HG02884 (cell line): Measurements from ENCODE around the gene TRIM67.

Source experiments
- ATAC-seq: cut with Tn5 transposase; IDR thresholded peaks from one replicate; pipeline ENCODE4 v1.9.1; 2021; ENCODE audit warnings: mild to moderate bottlenecking, moderate library complexity; ENCODE audit not compliant: unreplicated experiment

The TRIM67 gene

DNA sequence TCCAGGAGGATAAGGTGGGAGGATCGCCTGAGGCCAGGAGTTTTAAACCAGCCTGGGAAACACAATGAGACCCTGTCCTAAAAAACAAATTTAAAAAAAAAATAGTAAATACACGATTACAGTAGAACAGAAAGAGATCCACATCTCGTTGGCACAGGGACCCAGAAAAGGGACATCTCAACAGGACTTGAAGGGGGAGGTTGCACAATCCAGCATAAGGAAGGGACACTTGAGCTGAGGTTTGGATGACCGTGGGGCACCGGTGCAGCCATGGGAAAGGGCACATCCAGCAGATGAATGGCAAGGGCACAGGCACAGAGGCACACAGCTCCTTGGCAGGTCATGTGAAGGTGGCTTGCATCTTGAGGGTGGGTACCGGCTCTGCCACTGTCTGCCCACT is 20.5 kb downstream of the TRIM67 start:
- ATAC-seq, result no peak

- ATAC-seq, result no peak
Observed at GRCh38 chr1:231183639-231184590, 22.1 kb downstream of the TRIM67 start.

- no peak for ATAC-seq
Observed at GRCh38 chr1:231184891-231185290, 23.0 kb downstream of the TRIM67 start.

DNA sequence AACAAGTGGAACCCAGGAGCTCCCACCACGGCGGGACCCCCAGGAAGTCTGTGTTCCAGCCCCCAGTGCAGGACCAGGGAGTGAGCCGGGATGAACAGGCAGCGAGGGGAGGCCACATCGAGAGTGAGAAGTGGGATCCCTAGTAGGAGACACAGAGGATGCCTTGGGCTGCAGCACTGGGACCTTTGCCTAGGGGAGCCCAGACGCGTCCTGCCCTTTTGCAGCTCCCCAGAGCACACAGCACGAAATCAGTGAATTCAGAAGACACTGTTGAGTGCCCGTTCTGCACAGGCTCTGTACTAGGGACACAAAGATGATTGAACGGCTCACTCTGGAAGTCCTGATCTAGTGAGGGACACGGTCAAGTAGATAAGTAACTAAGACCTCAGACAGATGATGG is 23.5 kb downstream of the TRIM67 start:
- ATAC-seq, result no peak

DNA sequence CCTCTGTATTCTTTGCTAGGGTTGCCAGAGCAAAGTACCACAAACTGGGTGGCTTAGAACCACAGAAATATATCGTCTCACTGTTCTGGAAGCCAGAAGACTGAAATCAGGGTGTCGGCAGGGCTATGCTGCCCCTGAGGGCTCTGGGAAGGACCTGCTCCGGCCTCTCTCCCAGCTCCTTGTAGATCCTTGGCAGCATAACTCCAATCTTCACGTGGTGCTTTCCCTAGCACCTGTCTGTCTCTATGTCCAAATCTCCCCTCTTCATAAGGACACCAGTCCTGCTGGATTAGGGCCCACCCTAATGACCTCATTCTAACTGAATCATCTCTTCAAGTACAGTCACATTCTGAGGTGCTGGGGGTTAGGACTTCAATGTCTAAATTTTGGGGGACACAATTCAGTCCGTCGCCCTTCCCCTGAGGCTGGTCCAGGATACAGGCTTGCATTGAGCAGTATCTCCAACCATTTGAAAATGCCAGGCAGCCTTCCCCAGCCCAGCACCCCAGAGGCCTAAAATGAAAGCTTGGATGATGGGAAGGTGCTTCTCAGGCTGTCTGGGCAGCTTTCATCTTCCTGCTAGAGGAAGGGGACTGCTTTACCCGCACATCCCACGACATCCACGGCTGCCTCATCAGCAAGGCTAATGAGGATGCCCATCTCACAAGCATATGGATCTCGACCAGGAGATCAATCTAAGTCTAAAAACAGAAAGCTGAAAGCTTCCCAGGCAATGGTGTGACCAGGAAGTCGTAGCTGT is 24.7 kb downstream of the TRIM67 start:
- ATAC-seq, result no peak

- ATAC-seq, result no peak
Observed at GRCh38 chr1:231187571-231187970, 25.7 kb downstream of the TRIM67 start.

DNA sequence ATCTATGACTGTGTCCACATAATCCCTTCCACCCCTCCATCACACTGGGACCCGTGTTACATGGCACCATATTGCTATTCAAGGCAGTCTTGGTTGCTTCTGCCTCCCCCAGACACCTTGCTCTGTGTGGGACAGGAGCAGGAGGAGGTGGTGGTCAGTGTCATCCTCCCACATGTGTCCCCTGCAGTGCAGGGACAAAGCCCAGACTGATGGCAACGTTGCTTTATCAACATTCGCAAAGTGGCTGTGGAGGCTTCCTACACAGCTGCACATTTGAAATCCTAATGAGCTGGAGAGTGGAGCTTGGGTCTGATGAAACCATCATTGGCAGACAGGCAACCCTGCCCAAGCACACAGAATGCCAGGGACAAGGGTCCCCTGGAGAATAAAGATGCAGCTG is 26.2 kb downstream of the TRIM67 start:
- no peak for ATAC-seq

GRCh38 chr1:231188768-231189167 is 26.9 kb downstream of the TRIM67 start:
- no peak for ATAC-seq

- ATAC-seq, result no peak
Observed at GRCh38 chr1:231189683-231190270, 27.9 kb downstream of the TRIM67 start.

GRCh38 chr1:231190456-231190855 is 28.6 kb downstream of the TRIM67 start:
- no peak for ATAC-seq

DNA sequence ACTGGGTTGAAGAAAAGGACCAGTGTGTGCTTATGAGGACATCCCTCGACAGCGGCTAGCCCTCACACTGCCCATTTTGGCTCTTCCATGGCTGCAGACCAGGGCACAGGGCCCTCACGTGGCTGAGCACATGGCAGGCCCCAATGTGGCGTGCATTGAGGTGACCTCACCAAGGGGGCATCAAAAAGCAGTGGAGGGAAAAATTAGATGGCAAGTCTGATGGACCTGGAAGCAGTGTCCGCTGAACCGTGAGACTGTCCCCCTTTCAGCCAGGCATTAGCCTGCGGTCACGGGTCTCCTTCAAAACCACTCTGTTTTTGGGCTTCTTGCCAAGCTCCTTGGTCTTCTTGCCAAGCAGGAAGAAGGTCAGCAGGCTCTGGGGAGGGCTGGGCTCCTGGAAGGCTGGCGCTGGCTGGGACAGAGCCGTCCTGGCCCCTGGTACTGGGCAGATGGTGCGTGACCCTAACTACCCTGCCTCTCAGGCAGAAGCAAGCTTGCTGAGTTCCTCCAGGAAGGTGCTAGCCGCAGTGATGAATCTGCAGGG is 30.8 kb downstream of the TRIM67 start:
- ATAC-seq, result no peak

DNA sequence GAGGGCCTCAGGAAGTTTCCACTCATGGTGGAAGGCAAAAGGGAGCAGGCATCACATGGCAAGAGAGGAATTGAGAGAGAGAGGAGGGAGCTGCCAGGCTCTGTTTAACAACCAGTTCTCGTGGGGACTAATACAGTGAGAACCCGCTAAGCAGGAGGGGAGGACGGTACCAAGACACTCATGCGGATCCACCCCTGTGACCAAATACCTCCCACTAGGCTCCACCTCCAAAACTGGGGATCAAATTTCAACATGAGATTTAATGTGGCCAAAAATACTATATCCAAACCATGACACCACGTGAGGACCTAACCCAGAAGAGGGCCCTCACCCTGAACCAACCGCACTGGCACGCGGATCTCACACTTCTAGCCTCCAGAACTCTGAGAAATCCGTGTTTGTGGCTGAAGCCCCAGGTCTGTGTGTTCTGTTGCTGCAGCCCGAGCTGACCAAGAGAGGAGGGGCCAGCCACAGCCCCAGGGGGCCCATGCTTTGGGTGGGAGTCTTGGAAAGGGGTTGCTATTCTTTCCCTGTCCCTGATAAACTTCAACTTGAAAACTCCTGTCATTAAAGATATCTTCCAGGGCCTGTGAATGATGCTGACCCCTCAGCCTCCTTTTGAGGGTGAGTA is 32.0 kb downstream of the TRIM67 start:
- no peak for ATAC-seq

DNA sequence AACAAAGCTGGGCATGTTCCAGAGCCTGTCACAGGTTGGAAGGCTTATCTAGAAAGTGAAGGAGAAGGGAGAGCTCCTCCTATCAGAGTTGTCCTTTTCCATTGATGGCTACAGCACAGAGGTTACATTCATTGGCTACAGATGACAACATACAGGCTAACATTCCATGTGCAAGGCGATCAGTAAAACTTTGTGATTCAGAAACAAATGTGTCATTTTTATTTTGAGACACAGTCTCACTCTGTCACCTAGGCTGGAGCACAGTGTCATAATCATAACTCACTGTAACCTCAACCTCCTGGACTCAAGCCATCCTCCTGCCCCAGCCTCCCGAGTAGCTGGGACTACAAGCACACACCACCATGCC is 32.6 kb downstream of the TRIM67 start:
- no peak for ATAC-seq

DNA sequence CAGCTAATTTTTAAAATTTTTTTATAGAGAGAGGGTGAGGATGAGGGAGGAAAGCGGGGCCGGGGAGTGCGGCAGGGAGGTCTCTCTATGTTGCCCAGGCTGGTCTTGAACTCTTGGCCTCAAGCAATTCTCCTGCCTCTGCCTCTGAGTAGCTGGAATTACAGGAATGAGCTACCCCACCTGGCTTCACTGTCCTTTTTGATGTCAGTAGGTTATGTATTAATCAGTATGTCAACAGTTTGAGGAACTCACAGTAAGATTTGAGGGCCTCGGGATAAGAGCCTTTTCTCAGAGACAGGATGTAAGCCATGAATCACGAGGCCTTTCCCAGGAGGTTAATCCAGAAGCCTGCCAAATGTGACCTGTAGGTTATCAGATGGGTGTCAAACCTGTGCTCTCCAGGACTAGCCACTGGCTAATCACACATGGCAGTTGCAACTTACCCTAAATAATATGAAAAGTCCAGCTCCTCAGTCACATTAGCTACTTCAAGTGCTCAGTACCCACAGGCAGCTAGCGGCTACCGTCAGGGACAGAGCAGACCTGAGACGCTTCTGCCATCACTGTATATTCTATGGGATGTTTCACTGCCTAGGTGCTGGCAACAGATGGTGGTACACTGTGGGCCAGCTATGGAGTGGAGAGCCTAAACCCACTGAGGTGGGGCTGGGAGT is 33.1 kb downstream of the TRIM67 start:
- no peak for ATAC-seq

DNA sequence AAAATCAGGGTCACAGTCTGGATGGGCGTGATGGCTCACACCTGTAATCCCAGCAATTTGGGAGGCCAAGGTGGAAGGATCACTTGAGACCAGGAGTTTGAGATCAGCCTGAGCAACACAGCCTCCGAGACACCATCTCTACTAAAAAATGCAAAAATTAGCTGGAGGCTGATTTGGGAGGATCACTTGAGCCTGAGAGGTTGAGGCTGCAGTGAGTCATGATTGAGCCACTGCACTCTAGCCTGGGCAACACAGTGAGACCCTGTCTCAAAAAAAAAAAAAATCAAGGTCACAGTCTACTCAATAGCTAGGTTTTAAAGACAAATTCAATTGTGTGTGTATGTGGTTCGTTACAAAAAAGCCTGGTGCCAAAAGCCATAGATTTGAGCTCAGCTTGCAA is 34.4 kb downstream of the TRIM67 start:
- ATAC-seq, result no peak

DNA sequence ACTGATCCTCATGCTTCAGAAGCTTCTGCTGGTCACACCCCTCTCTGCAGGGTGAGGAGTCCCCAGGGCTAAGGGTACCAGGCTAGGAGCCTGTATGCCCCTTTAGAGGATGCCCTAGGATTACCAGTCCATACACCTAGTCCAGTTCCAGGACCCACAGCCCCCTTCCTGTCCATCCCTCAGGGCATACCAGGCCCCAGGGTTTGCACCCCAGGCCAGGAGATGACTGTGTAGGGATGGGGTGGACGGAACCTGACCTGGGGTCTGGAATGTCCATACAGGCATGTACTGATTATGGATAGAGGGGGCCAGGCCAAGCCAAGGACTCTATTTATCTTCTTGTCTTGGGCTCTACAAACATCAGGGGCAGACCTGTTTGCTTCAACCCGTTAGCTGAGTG is 34.9 kb downstream of the TRIM67 start:
- ATAC-seq, result no peak

GRCh38 chr1:231199868-231200267 is 38.0 kb downstream of the TRIM67 start:
- no peak for ATAC-seq

DNA sequence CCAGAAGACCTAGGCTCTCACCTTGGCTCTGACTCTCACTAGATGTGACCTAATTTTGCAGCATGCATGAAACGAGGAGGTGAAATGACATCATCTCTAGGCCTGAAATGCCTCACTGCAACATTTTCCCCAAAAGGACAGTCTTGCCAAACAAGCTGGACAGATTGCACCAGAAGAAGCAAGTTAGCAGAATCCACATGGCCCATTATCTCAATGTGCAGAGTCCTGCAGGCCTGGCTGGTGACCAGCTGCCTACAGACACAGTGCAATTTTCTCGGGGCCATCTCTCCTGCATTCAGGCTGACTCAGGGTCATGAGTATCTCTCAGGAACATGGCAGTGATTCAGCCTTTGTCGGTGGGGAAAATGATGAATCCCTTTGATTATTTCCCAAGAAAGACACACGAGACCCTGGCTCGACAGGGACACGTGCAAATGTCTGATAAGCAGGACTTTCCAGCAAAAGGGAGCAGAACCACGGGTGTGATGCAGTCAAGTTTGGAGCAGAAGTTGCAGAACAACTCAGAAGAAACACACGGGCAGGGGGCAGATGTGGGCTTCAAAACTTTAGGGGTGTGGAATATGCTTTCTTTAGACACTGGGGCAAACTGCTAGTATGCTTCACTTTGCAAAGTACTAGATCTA is 38.7 kb downstream of the TRIM67 start:
- ATAC-seq, result no peak

- ATAC-seq, result no peak
Observed at GRCh38 chr1:231201375-231201978, 39.6 kb downstream of the TRIM67 start.
